ENCODE measurements around the gene EOLA2.

DNA sequence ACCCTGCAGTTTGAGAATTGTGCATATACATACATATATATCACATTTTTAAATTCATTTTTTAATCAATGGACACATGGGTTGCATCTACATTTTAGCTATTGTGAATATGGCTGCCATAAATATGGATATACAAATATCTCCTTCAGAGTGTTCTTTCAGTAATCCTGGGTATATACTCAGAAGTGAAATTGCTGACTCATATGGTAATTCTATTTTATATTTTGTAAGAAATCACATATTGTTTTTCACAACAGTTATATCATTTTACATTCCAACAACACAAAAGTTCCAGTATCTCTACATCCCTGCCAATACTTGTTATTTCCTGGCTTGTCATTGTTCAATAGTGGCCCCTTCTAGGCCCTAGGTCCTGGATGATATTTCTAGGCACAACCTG, 29.6 kb downstream of the EOLA2 start:
- TF ChIP-seq, protein P1, sequence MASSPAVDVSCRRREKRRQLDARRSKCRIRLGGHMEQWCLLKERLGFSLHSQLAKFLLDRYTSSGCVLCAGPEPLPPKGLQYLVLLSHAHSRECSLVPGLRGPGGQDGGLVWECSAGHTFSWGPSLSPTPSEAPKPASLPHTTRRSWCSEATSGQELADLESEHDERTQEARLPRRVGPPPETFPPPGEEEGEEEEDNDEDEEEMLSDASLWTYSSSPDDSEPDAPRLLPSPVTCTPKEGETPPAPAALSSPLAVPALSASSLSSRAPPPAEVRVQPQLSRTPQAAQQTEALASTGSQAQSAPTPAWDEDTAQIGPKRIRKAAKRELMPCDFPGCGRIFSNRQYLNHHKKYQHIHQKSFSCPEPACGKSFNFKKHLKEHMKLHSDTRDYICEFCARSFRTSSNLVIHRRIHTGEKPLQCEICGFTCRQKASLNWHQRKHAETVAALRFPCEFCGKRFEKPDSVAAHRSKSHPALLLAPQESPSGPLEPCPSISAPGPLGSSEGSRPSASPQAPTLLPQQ (tag by site-specific recombination; IDR thresholded peaks at IDR 0.05) = no peak
- TF ChIP-seq BCL11A (tag by site-specific recombination; IDR thresholded peaks at IDR 0.05; ENCODE audit: low read depth) (no peak), YY2 (tag by site-specific recombination; IDR thresholded peaks at IDR 0.05) (no peak), SP3 (tag by site-specific recombination; IDR thresholded peaks at IDR 0.05) (no peak), ZNF10 (tag by site-specific recombination; IDR thresholded peaks at IDR 0.05) (no peak), ZBTB20 (tag by site-specific recombination; IDR thresholded peaks at IDR 0.05) (no peak), TCF7L2 (IDR thresholded peaks at IDR 0.05; ENCODE audit: borderline replicate concordance, low read depth, low read length) (no peak), ZNF121 (tag by site-specific recombination; IDR thresholded peaks at IDR 0.05) (no peak), ZNF776 (tag by site-specific recombination; IDR thresholded peaks at IDR 0.05; ENCODE audit: borderline replicate concordance) (no peak), ZEB2 (tag by site-specific recombination; IDR thresholded peaks at IDR 0.05) (no peak)
- TF ChIP-seq, protein P2, sequence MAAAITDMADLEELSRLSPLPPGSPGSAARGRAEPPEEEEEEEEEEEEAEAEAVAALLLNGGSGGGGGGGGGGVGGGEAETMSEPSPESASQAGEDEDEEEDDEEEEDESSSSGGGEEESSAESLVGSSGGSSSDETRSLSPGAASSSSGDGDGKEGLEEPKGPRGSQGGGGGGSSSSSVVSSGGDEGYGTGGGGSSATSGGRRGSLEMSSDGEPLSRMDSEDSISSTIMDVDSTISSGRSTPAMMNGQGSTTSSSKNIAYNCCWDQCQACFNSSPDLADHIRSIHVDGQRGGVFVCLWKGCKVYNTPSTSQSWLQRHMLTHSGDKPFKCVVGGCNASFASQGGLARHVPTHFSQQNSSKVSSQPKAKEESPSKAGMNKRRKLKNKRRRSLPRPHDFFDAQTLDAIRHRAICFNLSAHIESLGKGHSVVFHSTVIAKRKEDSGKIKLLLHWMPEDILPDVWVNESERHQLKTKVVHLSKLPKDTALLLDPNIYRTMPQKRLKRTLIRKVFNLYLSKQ (tag by site-specific recombination; IDR thresholded peaks at IDR 0.05; ENCODE audit: borderline replicate concordance) = no peak
- TF ChIP-seq, protein P3, sequence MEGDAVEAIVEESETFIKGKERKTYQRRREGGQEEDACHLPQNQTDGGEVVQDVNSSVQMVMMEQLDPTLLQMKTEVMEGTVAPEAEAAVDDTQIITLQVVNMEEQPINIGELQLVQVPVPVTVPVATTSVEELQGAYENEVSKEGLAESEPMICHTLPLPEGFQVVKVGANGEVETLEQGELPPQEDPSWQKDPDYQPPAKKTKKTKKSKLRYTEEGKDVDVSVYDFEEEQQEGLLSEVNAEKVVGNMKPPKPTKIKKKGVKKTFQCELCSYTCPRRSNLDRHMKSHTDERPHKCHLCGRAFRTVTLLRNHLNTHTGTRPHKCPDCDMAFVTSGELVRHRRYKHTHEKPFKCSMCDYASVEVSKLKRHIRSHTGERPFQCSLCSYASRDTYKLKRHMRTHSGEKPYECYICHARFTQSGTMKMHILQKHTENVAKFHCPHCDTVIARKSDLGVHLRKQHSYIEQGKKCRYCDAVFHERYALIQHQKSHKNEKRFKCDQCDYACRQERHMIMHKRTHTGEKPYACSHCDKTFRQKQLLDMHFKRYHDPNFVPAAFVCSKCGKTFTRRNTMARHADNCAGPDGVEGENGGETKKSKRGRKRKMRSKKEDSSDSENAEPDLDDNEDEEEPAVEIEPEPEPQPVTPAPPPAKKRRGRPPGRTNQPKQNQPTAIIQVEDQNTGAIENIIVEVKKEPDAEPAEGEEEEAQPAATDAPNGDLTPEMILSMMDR (tag by site-specific recombination; IDR thresholded peaks at IDR 0.05) = no peak
- TF ChIP-seq, protein P4, sequence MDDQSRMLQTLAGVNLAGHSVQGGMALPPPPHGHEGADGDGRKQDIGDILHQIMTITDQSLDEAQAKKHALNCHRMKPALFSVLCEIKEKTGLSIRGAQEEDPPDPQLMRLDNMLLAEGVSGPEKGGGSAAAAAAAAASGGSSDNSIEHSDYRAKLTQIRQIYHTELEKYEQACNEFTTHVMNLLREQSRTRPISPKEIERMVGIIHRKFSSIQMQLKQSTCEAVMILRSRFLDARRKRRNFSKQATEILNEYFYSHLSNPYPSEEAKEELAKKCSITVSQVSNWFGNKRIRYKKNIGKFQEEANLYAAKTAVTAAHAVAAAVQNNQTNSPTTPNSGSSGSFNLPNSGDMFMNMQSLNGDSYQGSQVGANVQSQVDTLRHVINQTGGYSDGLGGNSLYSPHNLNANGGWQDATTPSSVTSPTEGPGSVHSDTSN (CRISPR knock-in tag; IDR thresholded peaks at IDR 0.05) = no peak
- TF ChIP-seq, protein P5, sequence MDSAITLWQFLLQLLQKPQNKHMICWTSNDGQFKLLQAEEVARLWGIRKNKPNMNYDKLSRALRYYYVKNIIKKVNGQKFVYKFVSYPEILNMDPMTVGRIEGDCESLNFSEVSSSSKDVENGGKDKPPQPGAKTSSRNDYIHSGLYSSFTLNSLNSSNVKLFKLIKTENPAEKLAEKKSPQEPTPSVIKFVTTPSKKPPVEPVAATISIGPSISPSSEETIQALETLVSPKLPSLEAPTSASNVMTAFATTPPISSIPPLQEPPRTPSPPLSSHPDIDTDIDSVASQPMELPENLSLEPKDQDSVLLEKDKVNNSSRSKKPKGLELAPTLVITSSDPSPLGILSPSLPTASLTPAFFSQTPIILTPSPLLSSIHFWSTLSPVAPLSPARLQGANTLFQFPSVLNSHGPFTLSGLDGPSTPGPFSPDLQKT (IDR thresholded peaks at IDR 0.05; ENCODE audit: borderline replicate concordance, low read depth, low read length) = no peak
